ENCODE data around the gene PLEKHG4.
A peak's percentile ranks its signal among the peaks of the same experiment; 100 is the strongest.

PLEKHG4 gene

DNA sequence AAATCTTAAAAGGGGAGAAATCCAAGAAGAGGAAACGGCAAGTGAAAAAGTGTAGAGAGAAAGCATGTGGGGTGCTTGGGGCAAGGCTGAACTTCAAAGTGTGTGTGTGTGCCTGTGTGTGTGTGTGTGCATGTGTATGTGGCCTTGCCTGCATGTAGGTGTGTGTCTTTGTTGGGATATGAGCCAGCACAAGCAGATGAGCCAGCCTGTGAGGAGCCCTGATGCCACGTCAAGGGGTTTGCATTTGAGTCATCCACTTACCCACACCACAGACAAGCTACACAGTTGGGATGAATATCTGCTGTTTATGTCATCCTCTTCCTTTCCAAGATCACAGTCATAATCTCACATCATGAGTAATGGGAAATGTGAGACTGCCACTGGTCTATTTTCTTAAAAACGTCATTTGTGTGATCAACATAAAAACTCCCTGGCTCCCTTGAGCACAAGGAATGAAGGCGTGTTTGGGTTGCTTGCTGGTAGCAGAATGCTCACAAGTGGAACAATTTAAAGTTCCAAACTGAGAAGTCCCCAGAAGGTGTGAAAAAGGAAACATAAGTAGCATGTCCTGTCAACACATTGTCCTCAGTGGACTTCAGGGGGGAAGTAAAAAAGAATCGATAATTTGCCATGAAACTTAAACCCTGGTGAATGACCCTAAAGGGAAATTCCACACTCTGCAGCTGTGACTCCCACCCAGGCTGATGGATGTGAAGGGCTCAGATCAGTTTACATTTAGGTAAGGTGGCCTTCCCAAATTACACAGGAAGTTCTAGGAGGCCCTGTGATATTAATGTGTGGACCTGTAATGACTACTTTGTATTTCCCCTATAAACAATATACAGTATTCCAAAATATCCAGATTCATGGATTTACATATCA lies 32.5 kb downstream of the PLEKHG4 start:
- peak; percentile 97 for DNase-seq (ENCODE audit: extremely low read depth, low read depth)
- no peak overlapping the region for H3K4me3 ChIP-seq (replicated peaks; ENCODE audit: low read depth, low read length)
- TF ChIP-seq, protein P1, sequence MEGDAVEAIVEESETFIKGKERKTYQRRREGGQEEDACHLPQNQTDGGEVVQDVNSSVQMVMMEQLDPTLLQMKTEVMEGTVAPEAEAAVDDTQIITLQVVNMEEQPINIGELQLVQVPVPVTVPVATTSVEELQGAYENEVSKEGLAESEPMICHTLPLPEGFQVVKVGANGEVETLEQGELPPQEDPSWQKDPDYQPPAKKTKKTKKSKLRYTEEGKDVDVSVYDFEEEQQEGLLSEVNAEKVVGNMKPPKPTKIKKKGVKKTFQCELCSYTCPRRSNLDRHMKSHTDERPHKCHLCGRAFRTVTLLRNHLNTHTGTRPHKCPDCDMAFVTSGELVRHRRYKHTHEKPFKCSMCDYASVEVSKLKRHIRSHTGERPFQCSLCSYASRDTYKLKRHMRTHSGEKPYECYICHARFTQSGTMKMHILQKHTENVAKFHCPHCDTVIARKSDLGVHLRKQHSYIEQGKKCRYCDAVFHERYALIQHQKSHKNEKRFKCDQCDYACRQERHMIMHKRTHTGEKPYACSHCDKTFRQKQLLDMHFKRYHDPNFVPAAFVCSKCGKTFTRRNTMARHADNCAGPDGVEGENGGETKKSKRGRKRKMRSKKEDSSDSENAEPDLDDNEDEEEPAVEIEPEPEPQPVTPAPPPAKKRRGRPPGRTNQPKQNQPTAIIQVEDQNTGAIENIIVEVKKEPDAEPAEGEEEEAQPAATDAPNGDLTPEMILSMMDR (IDR thresholded peaks at IDR 0.05; ENCODE audit: low read depth, low read length, missing control alignments), result no peak

DNA sequence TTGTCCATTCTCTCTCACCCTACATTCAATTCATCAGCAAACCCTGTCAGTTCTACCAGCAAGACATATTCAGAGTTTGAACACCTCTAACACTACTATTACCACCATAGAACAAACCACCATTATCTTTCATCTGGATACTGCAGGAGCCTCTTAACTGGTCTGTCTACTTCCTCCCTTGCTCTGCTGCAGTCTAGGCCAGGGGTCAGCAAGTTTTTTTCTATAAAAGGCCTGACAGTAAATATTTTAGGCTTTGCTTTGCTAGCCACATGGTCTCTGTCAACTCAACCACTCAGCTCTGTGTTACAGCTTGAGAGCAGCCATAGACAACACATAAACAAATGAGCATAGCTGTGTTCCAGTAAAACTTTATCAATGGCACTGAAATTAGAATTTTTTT lies 33.4 kb downstream of the PLEKHG4 start:
- DNase-seq (ENCODE audit: extremely low read depth, low read depth), result no peak
- TF ChIP-seq, protein P1 (IDR thresholded peaks at IDR 0.05; ENCODE audit: low read depth, low read length, missing control alignments), result no peak
- H3K4me3 ChIP-seq (replicated peaks; ENCODE audit: low read depth, low read length), result no peak overlapping the region

DNA sequence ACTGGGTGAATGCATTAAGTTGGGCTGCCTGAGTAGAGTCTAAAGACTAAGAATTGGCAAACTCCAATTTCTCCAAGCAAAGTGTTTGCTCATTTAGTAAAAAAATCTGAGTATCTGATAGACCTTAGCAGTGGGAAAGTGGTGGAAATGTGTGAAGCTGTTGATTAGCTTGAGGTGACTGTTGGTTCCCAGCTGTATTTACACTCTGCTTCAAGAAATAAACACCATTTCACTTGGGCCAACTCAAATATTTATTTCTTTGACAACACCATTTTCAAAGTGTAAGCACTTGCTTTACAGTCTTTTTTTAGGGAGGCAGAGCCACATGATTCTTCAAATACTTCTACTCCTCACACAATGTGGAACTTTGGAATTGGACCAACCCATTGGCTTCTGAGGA lies 38.5 kb downstream of the PLEKHG4 start:
- TF ChIP-seq, protein P1 (IDR thresholded peaks at IDR 0.05; ENCODE audit: low read depth, low read length, missing control alignments), result no peak
- H3K4me3 ChIP-seq (replicated peaks; ENCODE audit: low read depth, low read length), result no peak overlapping the region
- no peak for DNase-seq (ENCODE audit: extremely low read depth, low read depth)

DNA sequence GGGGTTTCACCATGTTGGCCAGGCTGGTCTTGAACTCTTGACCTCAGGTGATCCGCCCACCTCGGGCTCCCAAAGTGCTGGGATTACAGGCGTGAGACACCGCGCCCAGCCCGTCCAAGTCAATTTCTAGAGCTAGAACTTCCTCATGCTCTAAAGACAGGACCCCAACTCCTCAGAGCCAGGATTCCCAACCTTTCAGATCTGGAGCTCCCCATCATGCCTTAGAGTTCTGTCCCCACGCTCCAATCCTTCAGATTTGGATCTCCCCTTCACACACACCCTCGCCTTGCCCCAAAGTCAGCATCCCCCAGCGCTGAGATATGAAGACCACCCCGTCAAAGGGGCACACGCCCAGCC lies 46.8 kb downstream of the PLEKHG4 start:
- peak overlapping the region; percentile 44 for H3K4me3 ChIP-seq (replicated peaks; ENCODE audit: low read depth, low read length)
- DNase-seq (ENCODE audit: extremely low read depth, low read depth), result no peak
- TF ChIP-seq, protein P1 (IDR thresholded peaks at IDR 0.05; ENCODE audit: low read depth, low read length, missing control alignments), result no peak

DNA sequence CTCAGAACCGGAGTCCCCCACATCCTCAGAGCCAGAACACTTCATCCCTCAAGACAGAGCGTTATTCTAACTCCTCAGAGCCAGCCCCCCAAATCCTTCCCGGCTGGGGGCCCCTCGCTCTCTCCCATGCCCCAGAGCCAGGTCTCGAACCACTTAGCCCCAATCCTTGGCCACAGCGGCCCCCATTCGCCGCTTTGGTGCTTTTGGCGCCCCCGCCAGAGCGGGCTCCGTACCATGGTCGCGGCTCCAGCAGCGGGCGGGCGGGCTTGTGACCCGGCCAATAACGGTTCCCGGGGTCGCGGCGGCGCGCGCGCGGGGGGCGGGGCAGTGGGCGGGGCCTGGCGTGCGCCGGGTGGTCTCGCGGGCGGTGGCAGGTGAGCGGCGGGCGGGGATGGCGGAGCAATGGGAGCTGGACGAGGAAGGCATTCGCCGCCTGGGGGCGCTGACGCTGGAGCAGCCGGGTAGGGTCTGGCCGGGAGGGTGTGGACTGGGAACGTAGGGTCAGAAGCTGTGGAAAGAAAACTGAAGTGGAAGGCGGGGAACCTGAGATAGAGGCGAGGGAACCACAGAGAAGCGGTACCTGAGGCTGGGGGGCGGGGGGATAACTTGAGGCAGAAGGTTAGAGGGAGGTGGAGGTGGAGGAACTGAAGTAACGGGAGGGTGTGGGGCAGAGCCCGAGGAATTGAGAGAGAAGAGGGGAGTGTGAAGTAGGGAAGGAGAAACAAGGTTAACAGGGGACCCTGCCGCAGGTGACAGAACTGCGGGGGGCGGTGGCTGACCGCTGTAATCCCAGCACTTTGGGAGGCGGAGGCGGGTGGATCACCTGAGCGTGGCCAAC lies 47.4 kb downstream of the PLEKHG4 start, which contains the start of the genes KCTD19 and LRRC36:
Gene KCTD19, minus strand, starts transcription at position 270 of the 838 bp plus-strand sequence. Its CDS starts 34 bp downstream, at position 236.
Gene LRRC36, plus strand, starts transcription at position 344 of the 838 bp plus-strand sequence. Its CDS starts 48 bp downstream, at position 392.
- H3K4me3 ChIP-seq (replicated peaks; ENCODE audit: low read depth, low read length), result peak within 1 kb of the TSS; percentile 44
- DNase-seq (ENCODE audit: extremely low read depth, low read depth), result no peak
- TF ChIP-seq, protein P1 (IDR thresholded peaks at IDR 0.05; ENCODE audit: low read depth, low read length, missing control alignments), result peak; percentile 45

DNA sequence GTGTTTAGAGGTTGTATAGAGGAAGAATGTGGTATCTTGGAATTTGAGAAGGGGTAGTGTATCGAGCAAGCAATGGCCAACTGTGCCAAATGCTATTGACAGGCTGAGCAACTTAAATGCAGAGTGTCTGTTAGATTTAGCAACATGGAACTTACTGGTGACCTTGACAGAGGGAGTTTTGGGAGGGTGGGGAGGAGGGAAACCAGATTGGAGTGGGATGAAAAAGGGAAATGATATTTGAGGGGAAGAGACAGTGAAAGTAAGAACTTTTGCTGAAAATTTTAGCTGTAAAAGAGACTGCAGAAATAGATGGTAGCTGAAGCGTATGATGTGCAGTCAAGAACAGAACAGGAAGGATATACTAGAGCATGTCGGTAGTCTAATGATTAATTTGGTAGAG lies 48.4 kb downstream of the PLEKHG4 start:
- TF ChIP-seq, protein P1 (IDR thresholded peaks at IDR 0.05; ENCODE audit: low read depth, low read length, missing control alignments), result no peak
- DNase-seq (ENCODE audit: extremely low read depth, low read depth), result no peak
- no peak overlapping the region for H3K4me3 ChIP-seq (replicated peaks; ENCODE audit: low read depth, low read length)

All from HFF-Myc (cell line).